A549 (cell line): ENCODE results near the gene LHFPL2. TPM values are rescaled to one million over a fixed set of nuclear protein-coding genes. Genes with fewer than 3 reads are reported as not detected.

Experiments
- ATAC-seq, 2 experiments: fragments of 200-7000 bp in 1 of 2; fragments of >200 bp in 1 of 2; cut with Nextera tagmentation in 1 of 2; cut with Tn5 transposase in 1 of 2; 3 replicates each; pipeline versions ENCODE4 v1.8.0 to v1.9.1; 2018 to 2020; ENCODE audit warnings: mild to moderate bottlenecking in 1 of 2, moderate library complexity in 1 of 2
- CTCF ChIA-PET: fragments of 300-600 bp; sonication (Branson Sonifier 250); formaldehyde crosslinking; extraction: SDS; loops from one replicate; lab custom pipeline; 2021; ENCODE audit warnings: antibody characterized with exemption, inconsistent platforms; lab: Yijun Ruan, JAX
- POLR2A ChIA-PET: fragments of 350-600 bp; formaldehyde crosslinking; extraction: SDS; loops from one replicate; lab custom pipeline; 2021; ENCODE audit warnings: antibody characterized with exemption, inconsistent platforms; lab: Yijun Ruan, JAX
- DNase-seq, 2 experiments: peaks; one replicate each; pipeline versions ENCODE4 v3.0.0 to v3.0.0-alpha.2; 2011 to 2016; ENCODE audit warnings: low read depth in 1 of 2, low spot score in 1 of 2
- FAIRE-seq: peaks from 2 replicates; lab custom pipeline; 2011; peaks lifted over from hg19 to GRCh38; lab: Jason Lieb, UNC
- H3K27ac ChIP-seq, 2 experiments: fragments of >200 bp; sonication (Bioruptor Twin); formaldehyde crosslinking; 3 replicates each; pipeline ENCODE4 v1.5.1; 2016 to 2017
- H3K4me1 ChIP-seq: fragments of >200 bp; sonication (Bioruptor Twin); formaldehyde crosslinking; 3 replicates; pipeline ENCODE4 v1.6.1; 2016
- H3K4me2 ChIP-seq: fragments of >200 bp; sonication (Bioruptor Twin); formaldehyde crosslinking; 3 replicates; pipeline ENCODE4 v1.6.1; 2016
- H3K4me3 ChIP-seq: fragments of >200 bp; sonication (Bioruptor Twin); formaldehyde crosslinking; 3 replicates; pipeline ENCODE4 v1.5.1; 2016
- H3K9me3 ChIP-seq: fragments of >200 bp; sonication (Bioruptor Twin); formaldehyde crosslinking; 3 replicates; pipeline ENCODE4 v1.6.1; 2016
- CHD2 ChIP-seq: fragments of 150-350 bp; IDR thresholded peaks from 2 replicates; pipeline ENCODE4 v1.6.1; 2014; ENCODE audit warnings: low read length; ENCODE audit not compliant: partially characterized antibody
- EHMT2 ChIP-seq: fragments of 200-600 bp; sonication (generic); IDR thresholded peaks from 2 replicates; pipeline ENCODE4 v1.6.1; 2016; ENCODE audit warnings: antibody characterized with exemption, low read depth, mild to moderate bottlenecking, moderate library complexity
- EP300 ChIP-seq, 2 experiments: fragments of >200 bp; sonication (Bioruptor Twin); formaldehyde crosslinking; IDR thresholded peaks; 2 replicates in 1 of 2; 3 replicates in 1 of 2; pipeline ENCODE4 v1.6.1; 2016 to 2017
- ESRRA ChIP-seq: fragments of 150-350 bp; IDR thresholded peaks from 2 replicates; pipeline ENCODE4 v1.6.1; 2014; ENCODE audit warnings: mild to moderate bottlenecking, low read length, borderline replicate concordance
- FOXS1 ChIP-seq: fragments of 250-450 bp; sonication (Bioruptor Pico); IDR thresholded peaks from 2 replicates; pipeline ENCODE4 v1.5.0; 2020; ENCODE audit warnings: mild to moderate bottlenecking, moderate library complexity
- HDAC2 ChIP-seq: fragments of 200-600 bp; sonication (generic); IDR thresholded peaks from 2 replicates; pipeline ENCODE4 v1.6.1; 2016
- HOXA7 ChIP-seq: fragments of 250-450 bp; sonication (Bioruptor Pico); IDR thresholded peaks from 2 replicates; pipeline ENCODE4 v1.5.0; 2020; ENCODE audit warnings: mild to moderate bottlenecking, moderate library complexity
- JUN ChIP-seq, 2 experiments: fragments of >200 bp; sonication (Bioruptor Twin); formaldehyde crosslinking; IDR thresholded peaks; 2 replicates in 1 of 2; 3 replicates in 1 of 2; pipeline ENCODE4 v1.6.1; 2016 to 2017
- MAFK ChIP-seq: fragments of 450-650 bp; IDR thresholded peaks from 2 replicates; pipeline ENCODE4 v1.6.1; 2014; ENCODE audit not compliant: partially characterized antibody
- MAZ ChIP-seq: fragments of 150-350 bp; IDR thresholded peaks from 2 replicates; pipeline ENCODE4 v1.6.1; 2014; ENCODE audit warnings: antibody characterized with exemption, low read depth, low read length, borderline replicate concordance
- NPAS2 ChIP-seq: fragments of 250-450 bp; sonication (Bioruptor Pico); IDR thresholded peaks from 2 replicates; pipeline ENCODE4 v1.8.0; 2022; ENCODE audit warnings: mild to moderate bottlenecking, moderate library complexity, borderline replicate concordance
- NR3C1 ChIP-seq: fragments of >200 bp; sonication (Bioruptor Twin); formaldehyde crosslinking; IDR thresholded peaks from 3 replicates; pipeline ENCODE4 v1.6.1; 2017
- PHF8 ChIP-seq: fragments of 200-600 bp; sonication (generic); IDR thresholded peaks from 2 replicates; pipeline ENCODE4 v1.6.1; 2016; ENCODE audit warnings: low read depth, mild to moderate bottlenecking, antibody characterized with exemption, moderate library complexity, borderline replicate concordance
- RAD21 ChIP-seq, 2 experiments: fragments of >200 bp in 1 of 2; sonication (Bioruptor Twin) in 1 of 2; formaldehyde crosslinking in 1 of 2; IDR thresholded peaks in 1 of 2; conservative IDR thresholded peaks in 1 of 2; 2 replicates in 1 of 2; 3 replicates in 1 of 2; pipeline ENCODE4 v1.6.1; 2012 to 2018; ENCODE audit warnings: inconsistent platforms in 1 of 2
- RARB ChIP-seq: fragments of 250-450 bp; sonication (Bioruptor Pico); IDR thresholded peaks from 2 replicates; pipeline ENCODE4 v1.8.0; 2021; ENCODE audit warnings: mild to moderate bottlenecking, moderate library complexity
- RFX5 ChIP-seq: fragments of 450-650 bp; IDR thresholded peaks from 2 replicates; pipeline ENCODE4 v1.7.1; 2014; ENCODE audit warnings: antibody characterized with exemption, mild to moderate bottlenecking, moderate library complexity
- SMC3 ChIP-seq: fragments of >200 bp; sonication (Bioruptor Twin); formaldehyde crosslinking; IDR thresholded peaks from 3 replicates; pipeline ENCODE4 v1.6.1; 2018; ENCODE audit warnings: inconsistent platforms
- SREBF2 ChIP-seq: fragments of 450-650 bp; IDR thresholded peaks from 2 replicates; pipeline ENCODE4 v1.6.1; 2014; ENCODE audit warnings: mild to moderate bottlenecking, moderate library complexity
- ZC3H11A ChIP-seq: fragments of 450-650 bp; IDR thresholded peaks from 2 replicates; pipeline ENCODE4 v1.6.1; 2014; ENCODE audit warnings: antibody characterized with exemption, mild to moderate bottlenecking
- ZSCAN20 ChIP-seq: fragments of 250-450 bp; sonication (Bioruptor Pico); IDR thresholded peaks from 2 replicates; pipeline ENCODE4 v1.8.0; 2022; ENCODE audit warnings: mild to moderate bottlenecking, moderate library complexity
- WGBS: methylation state at CpG from one replicate; pipeline ENCODE4 v1.1.6; 2017; ENCODE audit errors: missing lambda C conversion rate; 5-methylcytosine and 5-hydroxymethylcytosine counted together
- polyA plus RNA-seq, 4 experiments: library from polyadenylated mRNA; depleted of rRNA in 3 of 4; stranded (reverse); fragments of >200 nt; fragmentation: RNase III in 1 of 4; extraction: RNeasy Plus Mini Kit Qiagen cat#74134 plus additional on column Dnase treatment in 1 of 4; gene quantifications; 2 replicates in 3 of 4; 3 replicates in 1 of 4; pipeline ENCODE4 v1.2.3, GENCODE V29; 2011 to 2017
- TF ChIP-seq, protein P1 (sequence below): IDR thresholded peaks from 2 replicates; pipeline ENCODE4 v1.6.1; 2012
- TF ChIP-seq, protein P2 (sequence below): fragments of 150-350 bp; IDR thresholded peaks from 2 replicates; pipeline ENCODE4 v1.6.1; 2014; ENCODE audit warnings: low read depth, mild to moderate bottlenecking, low read length
- TF ChIP-seq, protein P3 (sequence below): fragments of >200 bp; sonication (Bioruptor Twin); formaldehyde crosslinking; IDR thresholded peaks from 2 replicates; pipeline ENCODE4 v1.6.1; 2016
- TF ChIP-seq, protein P4 (sequence below): fragments of >200 bp; sonication (Bioruptor Twin); formaldehyde crosslinking; IDR thresholded peaks from 3 replicates; pipeline ENCODE4 v1.5.1; 2016
- TF ChIP-seq, protein P5 (sequence below): fragments of 250-450 bp; sonication (Bioruptor Pico); IDR thresholded peaks from 2 replicates; pipeline ENCODE4 v1.5.0; 2021; ENCODE audit warnings: mild to moderate bottlenecking, moderate library complexity, borderline replicate concordance

Gene LHFPL2
- polyA plus RNA-seq, 2 of the 4 experiments (the other 2 are of a cell fraction) = 24.9 to 41.7 TPM

DNA sequence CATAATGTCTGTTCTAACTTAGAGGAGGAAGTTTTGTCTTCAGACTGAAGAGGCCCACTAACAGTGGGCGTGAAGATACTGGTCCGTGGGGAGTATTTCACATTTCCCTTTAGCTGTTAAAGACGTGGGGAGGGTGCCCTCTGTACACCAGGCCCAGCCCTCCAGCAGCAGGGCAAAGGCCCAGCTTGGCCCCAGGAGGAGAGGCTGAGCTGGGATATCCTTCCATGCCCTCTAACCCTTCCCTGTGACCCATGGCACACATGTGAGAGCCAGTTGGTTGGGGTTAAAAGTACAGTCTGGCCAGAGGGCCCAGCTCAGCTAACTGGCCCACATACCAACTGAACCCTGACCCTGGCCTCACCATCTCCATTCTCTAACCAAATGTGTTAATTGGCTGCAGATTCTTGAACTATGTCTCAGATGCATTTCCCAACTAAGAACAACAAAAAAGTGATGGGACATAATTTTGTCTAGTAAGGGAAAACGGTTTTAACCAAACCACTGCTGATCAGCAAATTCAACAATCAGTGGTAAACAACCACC, 74.4 kb downstream of the LHFPL2 start:
- H3K4me3 ChIP-seq = no peak overlapping the region
- H3K4me2 ChIP-seq = peak overlapping the region; percentile 13; the same call in 1 of the 3 replicates
- peak overlapping the region in 1 of 2 experiments; percentile 68; a peak in 3 of 6 replicates for H3K27ac ChIP-seq
- TF ChIP-seq CHD2 (no peak), MAFK (peak; percentile 92)
- CTCF ChIA-PET = interaction anchor here (1.3 to 3.6 kb wide), 2 partner anchors 37 to 107 kb away, joined by 4 to 12 read pairs; no protein-coding TSS in a partner anchor
- FAIRE-seq (no peak), DNase-seq (no peak), ATAC-seq (peak in 1 of 2 experiments; percentile 14; a peak in 2 of 6 replicates)
- POLR2A ChIA-PET = no interaction called here
- 60% methylated on average over 4 of the region's 4 CpGs for WGBS
- no peaks in the 10 kb centered on the region for H3K9me3 ChIP-seq
- peaks cover 44% of the 10 kb centered on the region for H3K4me1 ChIP-seq

DNA sequence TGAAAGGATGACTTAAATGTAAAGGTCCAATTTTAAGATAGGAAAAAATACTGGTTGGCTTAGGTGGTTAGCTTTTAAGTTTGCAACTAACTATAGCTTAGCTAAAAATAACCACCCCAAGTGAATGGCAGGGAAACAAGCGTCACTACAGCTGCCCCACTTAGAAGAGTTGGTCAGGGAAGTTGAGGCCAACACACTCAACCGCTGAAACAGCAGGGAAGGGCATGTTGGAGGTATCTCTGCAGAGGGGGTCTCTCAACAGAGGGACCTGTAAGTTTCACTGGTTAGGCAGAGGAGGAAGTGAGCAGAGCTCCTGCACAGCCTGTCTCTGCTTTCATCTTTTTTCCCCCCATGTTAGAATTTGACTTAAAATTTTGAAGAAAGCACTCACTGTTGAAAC, 75.3 kb downstream of the LHFPL2 start:
- POLR2A ChIA-PET = no interaction called here
- DNase-seq (no peak), ATAC-seq (no peak), FAIRE-seq (no peak)
- CTCF ChIA-PET = interaction anchor here (0.6 to 3.6 kb wide), 3 partner anchors 36 to 106 kb away, joined by 3 to 12 read pairs (median 4); no protein-coding TSS in a partner anchor
- WGBS = 93% methylated on average over 2 of the region's 2 CpGs
- Histone ChIP-seq H3K4me1 (peaks cover 52% of the 10 kb centered on the region), H3K4me3 (no peak overlapping the region), H3K4me2 (no peak overlapping the region)
- TF ChIP-seq RFX5 (no peak), RAD21 (conservative IDR thresholded peaks at IDR 0.05 in 1 of 2, IDR thresholded peaks at IDR 0.05 in 1 of 2) (no peak), PHF8 (no peak), ZC3H11A (no peak), NR3C1 (no peak), SREBF2 (no peak), RARB (CRISPR knock-in tag) (no peak)
- TF ChIP-seq, protein P1, sequence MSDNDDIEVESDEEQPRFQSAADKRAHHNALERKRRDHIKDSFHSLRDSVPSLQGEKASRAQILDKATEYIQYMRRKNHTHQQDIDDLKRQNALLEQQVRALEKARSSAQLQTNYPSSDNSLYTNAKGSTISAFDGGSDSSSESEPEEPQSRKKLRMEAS = no peak
- TF ChIP-seq, protein P2, sequence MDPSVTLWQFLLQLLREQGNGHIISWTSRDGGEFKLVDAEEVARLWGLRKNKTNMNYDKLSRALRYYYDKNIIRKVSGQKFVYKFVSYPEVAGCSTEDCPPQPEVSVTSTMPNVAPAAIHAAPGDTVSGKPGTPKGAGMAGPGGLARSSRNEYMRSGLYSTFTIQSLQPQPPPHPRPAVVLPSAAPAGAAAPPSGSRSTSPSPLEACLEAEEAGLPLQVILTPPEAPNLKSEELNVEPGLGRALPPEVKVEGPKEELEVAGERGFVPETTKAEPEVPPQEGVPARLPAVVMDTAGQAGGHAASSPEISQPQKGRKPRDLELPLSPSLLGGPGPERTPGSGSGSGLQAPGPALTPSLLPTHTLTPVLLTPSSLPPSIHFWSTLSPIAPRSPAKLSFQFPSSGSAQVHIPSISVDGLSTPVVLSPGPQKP = no peak
- TF ChIP-seq, protein P3, sequence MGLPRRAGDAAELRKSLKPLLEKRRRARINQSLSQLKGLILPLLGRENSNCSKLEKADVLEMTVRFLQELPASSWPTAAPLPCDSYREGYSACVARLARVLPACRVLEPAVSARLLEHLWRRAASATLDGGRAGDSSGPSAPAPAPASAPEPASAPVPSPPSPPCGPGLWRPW = no peak
- TF ChIP-seq, all 56 proteins: peak for 0
- no peaks in the 10 kb centered on the region for H3K9me3 ChIP-seq
- H3K27ac ChIP-seq = no peak overlapping the region

DNA sequence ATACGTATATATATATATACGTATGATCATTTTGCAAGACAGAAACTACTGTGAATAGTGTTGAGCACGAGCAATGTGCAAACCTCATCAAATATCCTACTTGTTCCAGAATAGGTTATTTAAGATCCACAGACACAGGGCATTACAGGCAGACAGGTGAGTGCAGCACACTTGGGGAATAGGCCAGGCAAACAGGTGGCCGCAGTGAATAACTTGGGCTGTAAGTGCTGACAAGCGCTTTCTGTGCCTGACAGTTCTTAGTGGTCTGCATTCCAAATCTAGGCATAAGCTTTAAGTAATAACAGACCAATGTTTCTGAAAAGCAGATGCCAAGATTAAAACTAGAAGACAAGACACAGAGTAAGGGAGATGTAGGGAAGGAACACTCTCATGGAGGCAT, 77.9 kb downstream of the LHFPL2 start:
- DNase-seq (no peak), FAIRE-seq (no peak), ATAC-seq (no peak)
- H3K27ac ChIP-seq = no peak overlapping the region
- no peak overlapping the region for H3K4me3 ChIP-seq
- 0 out of 3 replicates have a peak, but pooled peaks cover 3% of the 10 kb centered on the region for H3K9me3 ChIP-seq
- ChIA-PET CTCF (interaction anchor here (3.6 kb wide), 1 partner anchor 33 kb away, joined by 12 read pairs; no protein-coding TSS in a partner anchor), POLR2A (no interaction called here)
- no peak for TF ChIP-seq EP300 (IDR thresholded peaks at IDR 0.05)
- TF ChIP-seq MAFK = peak; percentile 48
- 90% methylated on average over 5 of the region's 5 CpGs for WGBS
- H3K4me2 ChIP-seq = no peak overlapping the region
- H3K4me1 ChIP-seq = peaks cover 56% of the 10 kb centered on the region

DNA sequence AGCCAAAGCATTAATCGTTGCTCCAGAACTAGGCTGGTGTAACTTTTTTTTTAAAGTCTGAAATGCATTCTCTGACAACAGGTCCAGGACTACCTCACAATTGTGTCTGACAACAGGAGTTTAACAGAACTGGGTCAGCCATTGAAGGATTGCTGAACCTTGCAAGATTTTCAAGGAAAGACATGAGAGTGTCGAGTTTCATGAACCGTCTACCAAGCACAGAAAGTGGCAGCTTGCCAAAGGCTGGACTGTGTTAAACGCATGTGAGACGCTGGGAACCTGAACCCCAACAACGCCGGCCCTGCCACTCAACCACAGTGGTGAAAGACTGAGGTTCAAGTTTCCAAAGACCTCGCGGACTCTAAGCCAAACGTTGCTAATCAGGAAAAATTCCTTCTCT, 79.1 kb downstream of the LHFPL2 start:
- Histone ChIP-seq H3K4me3 (no peak overlapping the region), H3K9me3 (0 out of 3 replicates have a peak, but pooled peaks cover 5% of the 10 kb centered on the region), H3K4me2 (peak overlapping the region; percentile 8; the same call in 1 of the 3 replicates), H3K4me1 (peaks cover 49% of the 10 kb centered on the region), H3K27ac (peak overlapping the region in 1 of 2 experiments; percentile 39; a peak in 2 of 6 replicates)
- DNase-seq = no peak
- WGBS = 66% methylated on average over 10 of the region's 10 CpGs
- FAIRE-seq = no peak
- ATAC-seq = no peak; a peak in 1 of 6 replicates
- POLR2A ChIA-PET = no interaction called here
- CTCF ChIA-PET = interaction anchor here (0.7 to 1.6 kb wide), 3 partner anchors 12 to 175 kb away, joined by 3 to 4 read pairs (median 3); no protein-coding TSS in a partner anchor
- no peak for TF ChIP-seq EHMT2
- no peak for TF ChIP-seq RAD21 (conservative IDR thresholded peaks at IDR 0.05 in 1 of 2, IDR thresholded peaks at IDR 0.05 in 1 of 2)
- TF ChIP-seq HOXA7 (CRISPR knock-in tag) = no peak
- TF ChIP-seq JUN (IDR thresholded peaks at IDR 0.05) = no peak
- no peak for TF ChIP-seq EP300 (IDR thresholded peaks at IDR 0.05)
- TF ChIP-seq ZSCAN20 (CRISPR knock-in tag) = no peak
- TF ChIP-seq ESRRA = no peak
- TF ChIP-seq SMC3 = no peak
- TF ChIP-seq, protein P4, sequence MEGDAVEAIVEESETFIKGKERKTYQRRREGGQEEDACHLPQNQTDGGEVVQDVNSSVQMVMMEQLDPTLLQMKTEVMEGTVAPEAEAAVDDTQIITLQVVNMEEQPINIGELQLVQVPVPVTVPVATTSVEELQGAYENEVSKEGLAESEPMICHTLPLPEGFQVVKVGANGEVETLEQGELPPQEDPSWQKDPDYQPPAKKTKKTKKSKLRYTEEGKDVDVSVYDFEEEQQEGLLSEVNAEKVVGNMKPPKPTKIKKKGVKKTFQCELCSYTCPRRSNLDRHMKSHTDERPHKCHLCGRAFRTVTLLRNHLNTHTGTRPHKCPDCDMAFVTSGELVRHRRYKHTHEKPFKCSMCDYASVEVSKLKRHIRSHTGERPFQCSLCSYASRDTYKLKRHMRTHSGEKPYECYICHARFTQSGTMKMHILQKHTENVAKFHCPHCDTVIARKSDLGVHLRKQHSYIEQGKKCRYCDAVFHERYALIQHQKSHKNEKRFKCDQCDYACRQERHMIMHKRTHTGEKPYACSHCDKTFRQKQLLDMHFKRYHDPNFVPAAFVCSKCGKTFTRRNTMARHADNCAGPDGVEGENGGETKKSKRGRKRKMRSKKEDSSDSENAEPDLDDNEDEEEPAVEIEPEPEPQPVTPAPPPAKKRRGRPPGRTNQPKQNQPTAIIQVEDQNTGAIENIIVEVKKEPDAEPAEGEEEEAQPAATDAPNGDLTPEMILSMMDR = no peak
- no peak for TF ChIP-seq NPAS2 (CRISPR knock-in tag)
- TF ChIP-seq, protein P5, sequence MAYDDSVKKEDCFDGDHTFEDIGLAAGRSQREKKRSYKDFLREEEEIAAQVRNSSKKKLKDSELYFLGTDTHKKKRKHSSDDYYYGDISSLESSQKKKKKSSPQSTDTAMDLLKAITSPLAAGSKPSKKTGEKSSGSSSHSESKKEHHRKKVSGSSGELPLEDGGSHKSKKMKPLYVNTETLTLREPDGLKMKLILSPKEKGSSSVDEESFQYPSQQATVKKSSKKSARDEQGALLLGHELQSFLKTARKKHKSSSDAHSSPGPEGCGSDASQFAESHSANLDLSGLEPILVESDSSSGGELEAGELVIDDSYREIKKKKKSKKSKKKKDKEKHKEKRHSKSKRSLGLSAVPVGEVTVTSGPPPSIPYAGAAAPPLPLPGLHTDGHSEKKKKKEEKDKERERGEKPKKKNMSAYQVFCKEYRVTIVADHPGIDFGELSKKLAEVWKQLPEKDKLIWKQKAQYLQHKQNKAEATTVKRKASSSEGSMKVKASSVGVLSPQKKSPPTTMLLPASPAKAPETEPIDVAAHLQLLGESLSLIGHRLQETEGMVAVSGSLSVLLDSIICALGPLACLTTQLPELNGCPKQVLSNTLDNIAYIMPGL (CRISPR knock-in tag) = no peak
- no peak for TF ChIP-seq MAZ
- no peak for TF ChIP-seq HDAC2
- TF ChIP-seq FOXS1 (CRISPR knock-in tag) = no peak
